Muscle of back (tissue), 11 donors: ENCODE data around the gene ZNF772. TPM values are rescaled to one million over a fixed set of nuclear protein-coding genes. Genes with fewer than 3 reads are reported as not detected.

Experiments
- DNase-seq, 3 donors: peaks; one replicate each; pipeline versions ENCODE4 v3.0.0 to v3.0.0-alpha.2; 2013
- polyA plus RNA-seq, 10 donors: library from polyadenylated mRNA; unstranded; fragments of 120-200 nt; gene quantifications; one replicate each; pipeline ENCODE4 v1.2.1, GENCODE V29; 2013; ENCODE audit not compliant: insufficient read length in 10 of 10

The ZNF772 gene
- polyA plus RNA-seq, 10 donors = 6.4 to 11.9 (median 9.1) TPM

- DNase-seq = no peak
Observed at GRCh38 chr19:57436417-57436816, 40.9 kb downstream of the ZNF772 start.

GRCh38 chr19:57435062-57435978, 42.0 kb downstream of the ZNF772 start, which contains the start of gene ZNF749:
TSS of gene ZNF749 (plus strand) at chr19:57435325. CDS start at chr19:57435579, 254 bp downstream.
- peak; percentile 98 to 99 (median 99) for DNase-seq

GRCh38 chr19:57434386-57435061, 42.8 kb downstream of the ZNF772 start:
- DNase-seq = no peak

GRCh38 chr19:57421037-57421436, 56.3 kb downstream of the ZNF772 start:
- DNase-seq = no peak

GRCh38 chr19:57419439-57419838, 57.9 kb downstream of the ZNF772 start:
- DNase-seq = no peak

Other genes with a start within 250 kb of the ZNF772 start
- 1 to 10 TPM in 6 of 10 donors, under 1 TPM in 4; 0.69 to 2.7 (median 1.1) TPM for gene AURKC, start 246.5 kb downstream of the ZNF772 start, polyA plus RNA-seq
- 1 to 10 TPM; 3.9 to 6.5 (median 5.3) TPM for gene ZNF805, start 236.9 kb downstream of the ZNF772 start, polyA plus RNA-seq
- gene ZNF460, start 197.1 kb downstream of the ZNF772 start, polyA plus RNA-seq = 1 to 10 TPM; 2.8 to 5.0 (median 3.3) TPM
- 1 to 10 TPM; 4.9 to 7.0 (median 6.1) TPM for gene ZNF543, start 157.1 kb downstream of the ZNF772 start, polyA plus RNA-seq
- gene ZNF304, start 126.3 kb downstream of the ZNF772 start, polyA plus RNA-seq = 10 to 100 TPM in 3 of 10 donors, 1 to 10 TPM in 7; 8.0 to 10.9 (median 9.4) TPM
- 10 to 100 TPM; 11.4 to 19.1 (median 14.1) TPM for gene TRAPPC2B, start 114.0 kb downstream of the ZNF772 start, polyA plus RNA-seq
- gene ZNF547, start 114.0 kb downstream of the ZNF772 start, polyA plus RNA-seq = 1 to 10 TPM; 2.6 to 4.6 (median 3.1) TPM
- gene ZNF548, start 87.7 kb downstream of the ZNF772 start, polyA plus RNA-seq = 10 to 100 TPM; 11.2 to 24.8 (median 16.9) TPM
- 1 to 10 TPM; 5.1 to 9.9 (median 7.8) TPM for gene ZNF17, start 66.4 kb downstream of the ZNF772 start, polyA plus RNA-seq
- 1 to 10 TPM; 4.1 to 8.5 (median 6.2) TPM for gene ZNF749, start 42.2 kb downstream of the ZNF772 start, polyA plus RNA-seq
- 1 to 10 TPM in 8 of 10 donors, under 1 TPM in 2; 0.84 to 3.8 (median 1.5) TPM for gene VN1R1, start 20.4 kb downstream of the ZNF772 start, polyA plus RNA-seq
- 10 to 100 TPM in 3 of 10 donors, 1 to 10 TPM in 7; 5.9 to 13.2 (median 9.9) TPM for gene ZNF419, start 10.2 kb upstream of the ZNF772 start, polyA plus RNA-seq
- gene ZNF773, start 22.4 kb upstream of the ZNF772 start, polyA plus RNA-seq = 10 to 100 TPM in 1 of 10 donors, 1 to 10 TPM in 9; 5.1 to 11.8 (median 7.4) TPM
- gene ZNF549, start 49.8 kb upstream of the ZNF772 start, polyA plus RNA-seq = 1 to 10 TPM; 4.7 to 9.5 (median 7.5) TPM
- gene ZNF550, start 82.3 kb upstream of the ZNF772 start, polyA plus RNA-seq = 10 to 100 TPM in 6 of 10 donors, 1 to 10 TPM in 4; 8.6 to 14.0 (median 11.1) TPM
- 1 to 10 TPM; 4.3 to 6.1 (median 4.8) TPM for gene ZNF416, start 101.3 kb upstream of the ZNF772 start, polyA plus RNA-seq
- gene ZIK1, start 106.6 kb upstream of the ZNF772 start, polyA plus RNA-seq = 1 to 10 TPM; 4.6 to 8.0 (median 5.6) TPM
- 1 to 10 TPM; 2.1 to 5.4 (median 3.4) TPM for gene ZNF530, start 122.3 kb upstream of the ZNF772 start, polyA plus RNA-seq
- 10 to 100 TPM in 9 of 10 donors, 1 to 10 TPM in 1; 9.5 to 15.1 (median 13.0) TPM for gene ZNF134, start 136.7 kb upstream of the ZNF772 start, polyA plus RNA-seq
- 10 to 100 TPM; 10.4 to 20.3 (median 15.2) TPM for gene ZNF211, start 155.6 kb upstream of the ZNF772 start, polyA plus RNA-seq
- under 1 TPM in 2 of 10 donors, not detected in 8; 0.11 TPM for gene ZSCAN4, start 191.4 kb upstream of the ZNF772 start, polyA plus RNA-seq
- 1 to 10 TPM; 4.4 to 7.3 (median 6.4) TPM for gene ZNF551, start 204.4 kb upstream of the ZNF772 start, polyA plus RNA-seq
- 10 to 100 TPM in 7 of 10 donors, 1 to 10 TPM in 3; 8.0 to 17.6 (median 11.1) TPM for gene ZNF154, start 231.6 kb upstream of the ZNF772 start, polyA plus RNA-seq